Cerebellar cortex (tissue), 1 donor: ENCODE results near the gene CST7.
A peak's percentile ranks its signal among the peaks of the same experiment; 100 is the strongest.

Source experiments
- DNase-seq: peaks from one replicate; pipeline ENCODE4 v3.0.0-alpha.2; 2015; ENCODE audit warnings: low spot score

Gene CST7

GRCh38 chr20:24964506-24964840 lies 15.4 kb downstream of the CST7 start:
- DNase-seq = peak; percentile 98

DNA sequence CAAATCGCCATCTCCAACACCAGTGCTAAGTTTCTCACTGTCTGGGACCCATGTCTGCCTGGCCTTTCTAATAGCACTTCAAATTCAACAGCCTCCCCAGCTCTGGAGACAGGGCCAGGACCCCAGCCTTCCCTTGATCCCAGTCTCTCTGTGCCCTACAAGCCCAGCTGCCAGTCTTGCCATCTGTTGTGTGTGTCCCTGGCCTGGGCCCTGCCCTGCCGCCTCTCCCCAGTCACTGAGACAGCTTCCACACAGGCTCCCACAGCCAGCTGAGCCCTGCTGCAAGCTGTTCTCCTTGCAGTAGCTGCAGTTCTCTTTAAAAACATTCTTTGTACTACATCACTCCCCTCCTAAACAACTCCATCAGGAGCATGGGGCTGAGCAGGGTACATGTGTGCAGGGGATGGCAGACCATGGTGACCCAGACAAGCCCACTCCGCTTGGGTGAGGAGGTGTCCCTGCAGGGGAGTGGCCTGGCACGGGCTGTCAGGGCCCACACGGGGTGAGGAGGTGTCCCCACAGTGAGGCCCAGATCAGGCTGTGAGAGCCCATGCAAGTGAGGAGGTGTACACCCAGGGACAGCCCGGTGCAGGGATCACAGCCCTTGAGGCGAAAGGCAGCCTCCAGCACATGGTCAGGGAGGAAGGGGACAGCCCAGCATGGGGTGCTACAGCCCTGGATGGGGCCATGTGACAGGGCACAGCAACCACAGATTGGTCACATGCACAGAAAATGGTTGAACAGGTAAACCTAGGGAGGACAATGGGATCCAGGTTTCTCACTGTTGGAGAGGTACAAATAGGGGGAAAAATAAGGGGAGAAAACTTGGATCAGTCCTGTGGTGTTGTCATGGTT lies 16.2 kb downstream of the CST7 start:
- DNase-seq = peak; percentile 59

- peak; percentile 48 for DNase-seq
Measured at GRCh38 chr20:24966317-24967012, 17.4 kb downstream of the CST7 start.

GRCh38 chr20:24968278-24968800 lies 19.3 kb downstream of the CST7 start:
- peak; percentile 36 for DNase-seq

- DNase-seq = no peak
Measured at GRCh38 chr20:24969186-24970029, 20.3 kb downstream of the CST7 start.

- no peak for DNase-seq
Measured at GRCh38 chr20:24970030-24970553, 21.0 kb downstream of the CST7 start.

DNA sequence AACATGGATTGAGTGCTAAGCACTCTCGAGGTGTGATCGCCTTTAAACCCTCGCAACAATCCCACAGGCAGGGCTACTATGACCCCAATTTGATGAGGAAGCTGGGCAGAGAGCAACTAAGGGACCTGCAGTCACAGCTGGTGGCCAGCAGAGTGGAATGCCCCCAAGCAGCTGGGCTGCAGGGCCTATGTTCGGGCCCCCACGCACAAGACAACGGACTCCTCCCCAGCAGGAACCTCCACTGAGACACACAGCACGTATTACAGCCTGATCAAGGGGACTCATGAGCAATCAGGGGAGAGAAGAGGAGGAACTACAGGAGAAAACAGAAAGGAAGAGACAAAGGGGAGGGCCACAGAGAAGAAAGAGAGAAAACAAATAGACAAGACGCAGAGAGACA lies 21.7 kb downstream of the CST7 start:
- no peak for DNase-seq

DNA sequence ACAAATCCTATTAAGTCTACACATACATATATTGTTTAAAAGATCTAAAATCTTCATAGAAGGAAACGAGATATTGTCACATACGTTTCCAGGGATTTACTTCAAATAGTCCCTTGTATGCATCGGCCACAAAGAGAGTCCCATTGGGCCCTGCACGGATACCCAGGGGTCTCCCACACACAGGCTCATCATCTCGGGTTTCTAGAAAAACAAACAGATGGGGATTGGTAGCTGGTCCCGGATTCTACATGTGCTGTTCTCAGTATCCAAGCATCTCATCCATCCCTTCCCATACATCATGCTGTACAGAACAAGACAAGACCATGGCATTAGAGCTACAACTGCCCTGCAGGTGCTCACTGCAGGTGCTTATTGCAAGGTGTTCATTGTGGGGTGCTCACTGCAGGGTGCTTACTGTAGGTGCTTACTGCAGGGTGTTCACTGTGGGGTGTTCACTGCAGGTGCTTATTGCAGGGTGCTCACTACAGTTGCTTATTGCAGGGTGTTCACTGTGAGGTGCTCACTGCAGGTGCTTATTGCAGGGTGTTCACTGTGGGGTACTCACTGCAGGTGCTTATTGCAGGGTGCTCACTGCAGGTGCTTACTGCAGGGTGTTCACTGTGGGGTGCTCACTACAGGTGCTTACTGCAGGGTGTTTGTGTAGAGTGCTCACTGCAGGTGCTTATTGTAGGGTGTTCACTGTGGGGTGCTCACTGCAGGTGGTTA lies 22.5 kb downstream of the CST7 start:
- DNase-seq = no peak

- DNase-seq = no peak
Measured at GRCh38 chr20:24972341-24972740, 23.3 kb downstream of the CST7 start.

DNA sequence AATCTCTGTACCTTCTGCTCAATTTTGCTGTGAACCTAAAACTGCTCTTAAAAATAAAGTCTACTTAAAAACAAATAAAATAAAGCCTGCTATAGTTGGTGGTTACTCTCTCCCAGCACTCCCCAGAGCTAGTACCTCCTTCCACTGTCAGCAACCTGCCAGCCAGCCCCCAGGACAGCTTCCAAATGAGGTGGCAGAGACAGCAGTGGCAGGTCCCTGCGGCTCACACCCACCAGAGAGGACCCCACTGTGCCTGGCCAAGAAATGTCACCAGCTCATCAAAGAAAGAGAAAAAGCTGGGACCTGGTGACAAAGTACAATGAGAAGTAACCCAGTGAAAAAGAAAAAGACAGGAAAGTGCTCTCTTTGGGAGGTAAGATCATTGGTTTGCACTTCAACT lies 28.3 kb downstream of the CST7 start:
- no peak for DNase-seq

DNA sequence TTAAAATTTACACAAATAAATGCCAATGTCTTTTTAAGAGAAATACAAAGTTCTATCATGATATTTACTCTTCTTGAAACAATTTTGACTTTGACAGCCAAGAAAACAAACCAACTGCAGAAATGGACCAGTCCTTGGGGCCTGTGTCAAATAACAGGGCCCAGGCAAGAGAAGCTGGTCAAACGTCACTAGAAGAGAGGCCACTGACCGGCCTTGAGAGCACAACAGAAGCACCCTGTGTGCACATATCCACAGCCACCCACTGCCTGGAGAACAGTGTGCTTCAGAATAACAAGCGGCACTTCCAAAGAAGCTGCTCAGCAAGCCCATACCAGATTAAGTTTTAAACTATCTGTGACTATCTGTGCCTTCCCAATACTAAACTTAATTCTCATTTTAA lies 28.7 kb downstream of the CST7 start:
- DNase-seq = no peak

- DNase-seq = no peak
Measured at GRCh38 chr20:24978513-24978912, 29.4 kb downstream of the CST7 start.

GRCh38 chr20:24979036-24979960 lies 30.2 kb downstream of the CST7 start:
- DNase-seq = no peak

DNA sequence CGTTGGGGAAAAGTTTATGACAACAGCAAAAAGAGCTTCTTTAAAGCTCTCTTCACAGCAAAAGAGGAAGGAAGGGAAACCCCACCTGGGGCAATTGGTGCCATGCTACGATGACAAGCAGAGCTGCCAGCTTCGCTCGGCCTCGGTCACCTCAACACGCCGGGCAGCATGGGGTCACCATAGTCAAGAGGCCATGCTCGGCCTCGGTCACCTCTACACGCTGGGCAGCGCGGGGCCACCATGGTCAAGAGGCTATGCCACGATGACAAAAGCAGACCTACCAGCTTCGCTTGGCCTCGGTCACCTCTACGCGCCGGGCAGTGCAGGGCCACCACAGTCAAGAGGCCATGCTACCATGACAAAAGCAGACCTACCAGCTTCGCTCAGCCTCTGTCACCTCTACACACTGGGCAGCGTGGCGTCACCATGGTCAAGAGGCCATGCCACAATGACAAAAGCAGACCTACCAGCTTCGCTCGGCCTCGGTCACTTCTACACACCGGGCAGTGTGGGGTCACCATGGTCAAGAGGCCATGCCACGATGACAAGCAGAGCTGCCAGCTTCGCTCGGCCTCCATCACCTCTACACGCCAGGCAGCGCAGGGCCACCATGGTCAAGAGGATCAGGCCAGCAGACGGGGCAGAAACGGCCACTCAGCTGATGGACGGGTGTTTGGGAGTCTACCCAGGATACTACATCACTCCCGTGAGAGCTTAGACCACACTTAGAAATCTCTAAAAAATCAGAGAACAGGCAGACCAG lies 31.4 kb downstream of the CST7 start:
- DNase-seq = no peak

GRCh38 chr20:24981282-24981681 lies 32.2 kb downstream of the CST7 start:
- DNase-seq = no peak

DNA sequence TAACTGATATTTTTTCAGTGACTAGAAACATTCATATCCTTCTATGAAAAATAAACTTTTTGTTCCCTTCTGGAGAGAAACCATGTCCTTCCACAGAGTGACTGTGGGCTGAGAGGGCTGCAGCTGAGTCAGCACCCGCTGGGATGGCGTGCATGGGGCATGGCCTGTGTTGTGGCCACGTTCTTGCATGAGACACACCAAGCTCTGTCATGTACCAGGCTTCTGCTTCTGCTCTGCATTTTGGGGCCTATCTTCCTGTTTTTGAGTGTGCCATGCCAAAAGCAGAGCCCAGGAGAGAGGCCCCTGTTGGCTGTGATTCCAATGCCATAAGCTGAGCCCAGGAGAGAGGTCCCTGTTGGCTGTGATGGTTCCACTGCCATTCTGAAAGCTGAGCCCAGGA lies 32.7 kb downstream of the CST7 start:
- DNase-seq = no peak

DNA sequence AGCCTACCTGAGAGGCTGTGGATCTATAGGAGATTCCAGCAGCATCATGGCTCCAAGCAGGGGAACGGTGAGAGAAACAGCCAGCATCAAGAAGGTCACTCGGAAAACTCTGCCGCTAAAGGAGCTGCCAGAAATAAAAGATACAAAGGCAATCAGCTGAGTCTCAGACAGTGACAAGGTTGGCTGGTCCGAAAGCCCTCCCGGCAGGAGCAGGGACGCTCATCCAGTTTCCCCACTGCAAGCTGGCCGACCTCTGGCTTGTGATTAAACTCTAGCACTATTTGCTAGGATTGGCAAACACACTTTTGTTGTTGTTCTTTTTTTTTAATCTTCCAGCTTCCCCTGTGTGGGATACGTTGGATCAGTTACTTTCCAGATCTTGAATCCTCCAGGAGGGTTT lies 34.8 kb downstream of the CST7 start:
- DNase-seq = no peak

DNA sequence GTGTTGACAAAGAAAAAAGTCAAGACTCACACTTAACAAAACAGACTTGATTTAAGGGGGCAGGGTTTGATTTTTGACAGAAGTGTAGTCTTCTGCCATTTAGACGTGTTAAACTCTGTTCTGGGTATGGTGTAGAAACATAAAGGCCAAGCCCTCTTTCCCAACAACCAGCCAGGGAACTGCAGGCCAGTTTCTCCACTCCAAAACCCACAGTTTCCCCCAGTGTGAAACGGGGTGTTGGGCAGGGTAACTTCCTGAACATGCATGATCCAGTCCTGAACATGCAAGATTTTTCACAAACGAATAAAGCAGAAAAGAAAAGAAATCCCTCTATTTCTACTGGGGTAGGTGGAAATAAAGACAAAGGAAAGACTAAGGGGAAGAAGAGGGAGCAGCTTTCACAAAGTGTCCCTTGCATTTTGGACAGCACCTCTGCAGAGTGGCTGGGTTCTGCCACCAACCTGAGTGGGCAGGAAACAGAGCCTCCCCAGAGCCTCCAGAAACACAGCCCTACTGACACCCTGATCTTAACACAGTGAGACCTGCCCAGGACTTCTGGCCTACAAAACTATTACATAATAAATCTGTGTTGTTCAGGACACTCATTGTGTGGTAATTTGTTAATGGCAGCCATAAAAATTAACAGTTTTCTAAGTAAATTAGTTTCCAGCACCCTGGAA lies 36.0 kb downstream of the CST7 start:
- no peak for DNase-seq

DNA sequence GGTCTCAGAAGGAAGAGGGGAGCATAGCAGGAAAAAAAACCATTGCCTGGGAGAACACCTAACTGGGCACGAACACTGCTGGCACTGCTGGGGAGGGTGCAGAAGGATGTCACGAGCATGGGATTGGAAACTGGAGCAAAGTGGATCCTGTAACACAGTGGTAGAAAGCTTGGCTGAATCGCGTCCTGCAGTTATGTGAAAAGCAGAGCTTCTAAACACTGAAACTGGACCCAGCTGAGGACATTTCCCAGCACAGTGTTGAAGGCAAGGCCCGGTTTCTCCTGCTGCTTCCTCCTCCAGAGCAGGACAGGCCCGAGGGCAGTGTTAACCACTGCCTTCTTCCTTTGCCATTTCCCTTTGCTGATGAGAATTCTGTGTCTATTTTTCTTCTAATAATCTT lies 36.7 kb downstream of the CST7 start:
- DNase-seq = peak; percentile 35
